SK-N-SH (cell line): ENCODE data around the gene LY6G6D.

ENCODE experiments used
- CHD2 ChIP-seq: fragments of 150-350 bp; IDR thresholded peaks from 2 replicates; pipeline ENCODE4 v1.6.1; 2018; ENCODE audit warnings: low read length; ENCODE audit not compliant: partially characterized antibody
- CTCF ChIP-seq: fragments of 200-600 bp; sonication (generic); IDR thresholded peaks from 2 replicates; pipeline ENCODE4 v1.6.1; 2017; ENCODE audit warnings: antibody characterized with exemption, mild to moderate bottlenecking, moderate library complexity
- ELF1 ChIP-seq: IDR thresholded peaks from 2 replicates; pipeline ENCODE4 v1.4.0; 2012
- EP300 ChIP-seq, 2 experiments: IDR thresholded peaks; 2 replicates each; pipeline versions ENCODE4 v1.4.0 to v1.6.1; 2012; ENCODE audit warnings: borderline replicate concordance in 1 of 2, low read depth in 1 of 2, low read length in 1 of 2
- FOXM1 ChIP-seq: IDR thresholded peaks from 2 replicates; pipeline ENCODE4 v1.4.0; 2012; ENCODE audit warnings: low read depth, mild to moderate bottlenecking
- GATA2 ChIP-seq: sonication (generic); formaldehyde crosslinking; IDR thresholded peaks from 2 replicates; pipeline ENCODE4 v1.5.0; 2020; ENCODE audit warnings: mild to moderate bottlenecking, missing genetic modification reagents
- JUND ChIP-seq: IDR thresholded peaks from 2 replicates; pipeline ENCODE4 v1.4.0; 2012
- MEF2A ChIP-seq: IDR thresholded peaks from 2 replicates; pipeline ENCODE4 v1.4.0; 2012; ENCODE audit warnings: low read depth, borderline replicate concordance
- NRF1 ChIP-seq: IDR thresholded peaks from 2 replicates; pipeline ENCODE4 v1.6.1; 2012; ENCODE audit warnings: low read depth, mild to moderate bottlenecking, low read length
- TCF12 ChIP-seq: IDR thresholded peaks from 2 replicates; pipeline ENCODE4 v1.4.0; 2012
- TF ChIP-seq, protein P1 (sequence below): IDR thresholded peaks from 2 replicates; pipeline ENCODE4 v1.6.1; 2012; ENCODE audit warnings: mild to moderate bottlenecking, low read depth, low read length, moderate library complexity
- TF ChIP-seq, protein P2 (sequence below): IDR thresholded peaks from 2 replicates; pipeline ENCODE4; 2012

DNA sequence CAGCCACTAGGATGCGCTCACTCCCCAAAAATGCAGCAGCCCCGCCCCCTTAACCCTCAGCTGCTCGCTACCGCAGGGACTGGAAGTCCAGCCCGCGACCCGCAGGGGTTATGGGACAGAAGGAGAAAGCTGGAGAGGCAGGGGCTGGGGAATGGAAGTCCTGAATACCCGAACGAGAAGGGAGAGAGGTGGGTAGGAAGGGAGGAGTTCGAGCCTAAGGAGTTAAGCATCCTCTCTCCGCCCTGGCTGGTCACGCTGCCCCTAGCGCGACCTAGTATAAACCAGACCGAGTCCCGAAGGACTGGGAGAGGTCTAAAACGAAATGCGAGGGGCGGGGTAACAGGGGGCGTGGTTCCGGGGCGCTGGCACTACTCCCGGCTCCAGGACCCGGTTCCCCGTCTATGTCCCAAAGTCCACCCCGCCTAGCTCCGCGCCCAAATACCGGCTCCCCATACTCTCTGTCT is 14.4 kb downstream of the LY6G6D start:
- TF ChIP-seq CTCF (no peak), CHD2 (peak; percentile 2), NRF1 (no peak), GATA2 (CRISPR knock-in tag) (no peak), TCF12 (no peak), MEF2A (no peak), EP300 (IDR thresholded peaks at IDR 0.05; ENCODE audit: borderline replicate concordance in 1 of 2, low read depth in 1 of 2, low read length in 1 of 2) (no peak), JUND (0 out of 2 replicates have a peak, but pooled peaks have one; percentile 35), FOXM1 (no peak), ELF1 (no peak)
- TF ChIP-seq, protein P1, sequence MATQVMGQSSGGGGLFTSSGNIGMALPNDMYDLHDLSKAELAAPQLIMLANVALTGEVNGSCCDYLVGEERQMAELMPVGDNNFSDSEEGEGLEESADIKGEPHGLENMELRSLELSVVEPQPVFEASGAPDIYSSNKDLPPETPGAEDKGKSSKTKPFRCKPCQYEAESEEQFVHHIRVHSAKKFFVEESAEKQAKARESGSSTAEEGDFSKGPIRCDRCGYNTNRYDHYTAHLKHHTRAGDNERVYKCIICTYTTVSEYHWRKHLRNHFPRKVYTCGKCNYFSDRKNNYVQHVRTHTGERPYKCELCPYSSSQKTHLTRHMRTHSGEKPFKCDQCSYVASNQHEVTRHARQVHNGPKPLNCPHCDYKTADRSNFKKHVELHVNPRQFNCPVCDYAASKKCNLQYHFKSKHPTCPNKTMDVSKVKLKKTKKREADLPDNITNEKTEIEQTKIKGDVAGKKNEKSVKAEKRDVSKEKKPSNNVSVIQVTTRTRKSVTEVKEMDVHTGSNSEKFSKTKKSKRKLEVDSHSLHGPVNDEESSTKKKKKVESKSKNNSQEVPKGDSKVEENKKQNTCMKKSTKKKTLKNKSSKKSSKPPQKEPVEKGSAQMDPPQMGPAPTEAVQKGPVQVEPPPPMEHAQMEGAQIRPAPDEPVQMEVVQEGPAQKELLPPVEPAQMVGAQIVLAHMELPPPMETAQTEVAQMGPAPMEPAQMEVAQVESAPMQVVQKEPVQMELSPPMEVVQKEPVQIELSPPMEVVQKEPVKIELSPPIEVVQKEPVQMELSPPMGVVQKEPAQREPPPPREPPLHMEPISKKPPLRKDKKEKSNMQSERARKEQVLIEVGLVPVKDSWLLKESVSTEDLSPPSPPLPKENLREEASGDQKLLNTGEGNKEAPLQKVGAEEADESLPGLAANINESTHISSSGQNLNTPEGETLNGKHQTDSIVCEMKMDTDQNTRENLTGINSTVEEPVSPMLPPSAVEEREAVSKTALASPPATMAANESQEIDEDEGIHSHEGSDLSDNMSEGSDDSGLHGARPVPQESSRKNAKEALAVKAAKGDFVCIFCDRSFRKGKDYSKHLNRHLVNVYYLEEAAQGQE: 0 out of 2 replicates have a peak, but pooled peaks have one; percentile 10
- TF ChIP-seq, protein P2, sequence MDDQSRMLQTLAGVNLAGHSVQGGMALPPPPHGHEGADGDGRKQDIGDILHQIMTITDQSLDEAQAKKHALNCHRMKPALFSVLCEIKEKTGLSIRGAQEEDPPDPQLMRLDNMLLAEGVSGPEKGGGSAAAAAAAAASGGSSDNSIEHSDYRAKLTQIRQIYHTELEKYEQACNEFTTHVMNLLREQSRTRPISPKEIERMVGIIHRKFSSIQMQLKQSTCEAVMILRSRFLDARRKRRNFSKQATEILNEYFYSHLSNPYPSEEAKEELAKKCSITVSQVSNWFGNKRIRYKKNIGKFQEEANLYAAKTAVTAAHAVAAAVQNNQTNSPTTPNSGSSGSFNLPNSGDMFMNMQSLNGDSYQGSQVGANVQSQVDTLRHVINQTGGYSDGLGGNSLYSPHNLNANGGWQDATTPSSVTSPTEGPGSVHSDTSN: no peak
